ENCODE measurements around the gene SHISA4.
"Not testable (repeated sequence)": the region's sequence is repeated elsewhere in the genome, so short reads cannot be mapped to it uniquely, and the experiment has no call there.

Gene SHISA4

GRCh38 chr1:201888282-201889089 lies at the start of gene SHISA4:
Gene SHISA4, plus strand, starts transcription at chr1:201888898. Its CDS starts 97 bp downstream, at chr1:201888995.
- DNase-seq (ENCODE audit: low read depth in 2 of 3, low spot score in 1 of 3) = no peak

GRCh38 chr1:201839089-201839488 lies 49.6 kb upstream of the SHISA4 start:
- DNase-seq (ENCODE audit: low read depth in 2 of 3, low spot score in 1 of 3) = not testable (repeated sequence)

GRCh38 chr1:201840055-201840454 lies 48.6 kb upstream of the SHISA4 start:
- no peak for DNase-seq (ENCODE audit: low read depth in 2 of 3, low spot score in 1 of 3)

- DNase-seq (ENCODE audit: low read depth in 2 of 3, low spot score in 1 of 3) = no peak
Observed at GRCh38 chr1:201840490-201840889, 48.2 kb upstream of the SHISA4 start.

GRCh38 chr1:201841265-201841912 lies 47.3 kb upstream of the SHISA4 start:
- DNase-seq (ENCODE audit: low read depth in 2 of 3, low spot score in 1 of 3) = no peak

- DNase-seq (ENCODE audit: low read depth in 2 of 3, low spot score in 1 of 3) = no peak
Observed at GRCh38 chr1:201842472-201843027, 46.1 kb upstream of the SHISA4 start.

GRCh38 chr1:201845331-201846083 lies 43.2 kb upstream of the SHISA4 start:
- DNase-seq (ENCODE audit: low read depth in 2 of 3, low spot score in 1 of 3) = no peak

GRCh38 chr1:201847150-201847549 lies 41.5 kb upstream of the SHISA4 start:
- no peak for DNase-seq (ENCODE audit: low read depth in 2 of 3, low spot score in 1 of 3)

- no peak for DNase-seq (ENCODE audit: low read depth in 2 of 3, low spot score in 1 of 3)
Observed at GRCh38 chr1:201848230-201848629, 40.5 kb upstream of the SHISA4 start.

- DNase-seq (ENCODE audit: low read depth in 2 of 3, low spot score in 1 of 3) = no peak
Observed at GRCh38 chr1:201849372-201850052, 39.2 kb upstream of the SHISA4 start.

- DNase-seq (ENCODE audit: low read depth in 2 of 3, low spot score in 1 of 3) = no peak
Observed at GRCh38 chr1:201850053-201850397, 38.7 kb upstream of the SHISA4 start.

- no peak for DNase-seq (ENCODE audit: low read depth in 2 of 3, low spot score in 1 of 3)
Observed at GRCh38 chr1:201851949-201852348, 36.7 kb upstream of the SHISA4 start.

- not testable (repeated sequence) for DNase-seq (ENCODE audit: low read depth in 2 of 3, low spot score in 1 of 3)
Observed at GRCh38 chr1:201856722-201857121, 32.0 kb upstream of the SHISA4 start.

GRCh38 chr1:201859424-201859823 lies 29.3 kb upstream of the SHISA4 start:
- no peak for DNase-seq (ENCODE audit: low read depth in 2 of 3, low spot score in 1 of 3)

- DNase-seq (ENCODE audit: low read depth in 2 of 3, low spot score in 1 of 3) = no peak
Observed at GRCh38 chr1:201861448-201861847, 27.2 kb upstream of the SHISA4 start.

- no peak for DNase-seq (ENCODE audit: low read depth in 2 of 3, low spot score in 1 of 3)
Observed at GRCh38 chr1:201870397-201870796, 18.3 kb upstream of the SHISA4 start.

GRCh38 chr1:201874672-201875071 lies 14.0 kb upstream of the SHISA4 start:
- no peak for DNase-seq (ENCODE audit: low read depth in 2 of 3, low spot score in 1 of 3)

- DNase-seq (ENCODE audit: low read depth in 2 of 3, low spot score in 1 of 3) = no peak
Observed at GRCh38 chr1:201876148-201876818, 12.4 kb upstream of the SHISA4 start.

GRCh38 chr1:201877877-201878401 lies 10.8 kb upstream of the SHISA4 start:
- DNase-seq (ENCODE audit: low read depth in 2 of 3, low spot score in 1 of 3) = no peak

- DNase-seq (ENCODE audit: low read depth in 2 of 3, low spot score in 1 of 3) = no peak
Observed at GRCh38 chr1:201880928-201881571, 7.6 kb upstream of the SHISA4 start.

All from stimulated activated CD4-positive, alpha-beta T cell treated with anti-CD3 and anti-CD28 coated beads, Interleukin-12 subunit alpha, Interleukin-12 subunit beta, amount 100 ng/mL, for 48 hours (primary cell).